ENCODE results near the gene PBX2. TPM values are rescaled to one million over a fixed set of nuclear protein-coding genes. Genes with fewer than 3 reads are reported as not detected.

The PBX2 gene
- total and polyA plus RNA-seq, 2 of the 4 experiments (the other 2 are of a cell fraction), result 17.7 to 56.8 TPM

DNA sequence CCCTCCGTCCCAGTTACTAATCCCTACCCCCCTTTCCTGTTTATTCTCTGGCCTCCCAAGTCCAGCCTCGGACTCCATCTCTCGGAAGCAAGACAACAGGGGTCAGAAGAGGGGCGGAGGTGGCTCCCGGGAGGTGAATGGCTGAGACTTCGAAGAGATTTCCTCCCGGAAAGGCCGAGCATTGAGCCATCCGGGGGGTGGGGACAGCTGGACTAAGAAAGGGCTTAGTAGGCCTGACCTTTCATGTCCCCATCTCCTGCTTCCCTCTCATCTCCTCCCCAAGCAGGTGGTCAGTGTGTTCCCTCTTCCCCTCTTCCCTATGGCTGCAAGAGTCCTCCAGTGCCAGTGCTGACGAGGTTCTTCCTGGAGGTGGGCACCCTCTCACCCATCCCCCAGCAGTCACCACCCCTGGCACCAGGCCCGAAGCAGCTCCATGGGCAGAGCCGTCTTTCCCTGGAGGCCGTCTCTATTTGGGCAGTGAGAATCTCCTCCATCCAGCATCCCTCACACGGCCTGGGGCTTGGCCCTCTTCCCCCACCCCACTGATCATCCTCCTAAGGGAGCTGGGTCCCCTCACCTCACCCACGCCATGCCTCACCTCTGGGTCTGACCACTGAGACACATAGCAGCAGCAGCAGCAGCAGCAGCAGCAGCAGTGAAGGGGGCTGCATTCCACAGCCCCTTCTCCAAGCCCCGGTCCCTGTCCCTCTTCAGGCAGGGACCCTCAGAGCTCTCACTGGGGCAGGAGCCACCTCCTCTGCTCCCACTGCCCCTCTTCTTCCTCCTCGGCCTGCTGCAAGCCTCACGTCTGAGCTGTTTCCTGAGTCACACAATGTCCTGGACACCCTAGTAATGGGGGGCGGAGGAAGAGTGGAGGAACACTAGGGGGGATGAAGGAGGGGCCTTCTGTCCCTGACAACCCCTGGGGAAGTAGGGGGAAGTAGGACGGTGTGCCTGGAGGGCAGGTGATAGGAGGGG lies 33.5 kb upstream of the PBX2 start, which contains the start of gene NOTCH4:
Gene NOTCH4 (minus strand): TSS at position 810 of the 978 bp plus-strand sequence. CDS start 139 bp downstream, at position 671.
- intact Hi-C loops (cut with micrococcal nuclease) (no loop called here), in situ Hi-C loops (cut with MboI; ENCODE audit: low sequenced_read_pairs) (no loop called here), dilution Hi-C loops (cut with HindIII; ENCODE audit: low sequenced_read_pairs, unreplicated experiment) (no loop called here)
- Histone ChIP-seq H3K27ac (ENCODE audit: insufficient read depth, low read length) (no peak within 1 kb of the TSS), H2BK120ac (ENCODE audit: low read depth, low read length) (no peak within 1 kb of the TSS), H2AK5ac (ENCODE audit: low read depth, low read length) (no peak within 1 kb of the TSS), H3K9ac (ENCODE audit: low read depth, low read length) (no peak within 1 kb of the TSS), H3K4me1 (ENCODE audit: control insufficient read depth, insufficient read depth, low read length) (no peaks in the 10 kb centered on the region), H2BK20ac (ENCODE audit: low read depth, low read length) (no peak within 1 kb of the TSS), H3K9me3 (ENCODE audit: control insufficient read depth, insufficient read depth, low read length) (no peaks in the 10 kb centered on the region), H3K18ac (ENCODE audit: low read depth, low read length) (no peak within 1 kb of the TSS), H4K20me1 (ENCODE audit: insufficient read depth, low read length) (no peaks in the 10 kb centered on the region), H3K23ac (ENCODE audit: low read depth, low read length) (no peak within 1 kb of the TSS), H2BK5ac (ENCODE audit: low read depth, low read length, poor library complexity, severe bottlenecking) (no peak within 1 kb of the TSS), H4K5ac (ENCODE audit: low read depth, low read length) (no peak within 1 kb of the TSS), H4K91ac (ENCODE audit: insufficient read depth, low read depth, low read length) (no peak within 1 kb of the TSS), H3K56ac (ENCODE audit: extremely low read depth, insufficient read depth, low read length) (no peak within 1 kb of the TSS), H3K36me3 (ENCODE audit: control insufficient read depth, insufficient read depth, low read length) (no peaks in the 10 kb centered on the region), H2BK15ac (ENCODE audit: low read depth, low read length) (no peak within 1 kb of the TSS), H2AFZ (replicated peaks; ENCODE audit: low read length, poor library complexity) (peak within 1 kb of the TSS; percentile 33), H3K9me1 (ENCODE audit: insufficient read depth, low read length) (no peaks in the 10 kb centered on the region), H3K79me1 (ENCODE audit: low read depth in 1 of 2, low read length in 2 of 2) (no peaks in the 10 kb centered on the region), H3K4me2 (ENCODE audit: low read depth, low read length) (no peak within 1 kb of the TSS), H3K27me3 (ENCODE audit: control insufficient read depth, insufficient read depth, low read length) (peaks cover 32% of the 10 kb centered on the region), H3K4me3 (ENCODE audit: insufficient read depth, low read depth, low read length) (no peak within 1 kb of the TSS), H3K14ac (replicated peaks; ENCODE audit: low read depth, low read length) (no peak within 1 kb of the TSS), H4K8ac (ENCODE audit: low read depth in 2 of 2, low read length in 2 of 2) (no peak within 1 kb of the TSS), H3K4ac (ENCODE audit: low read depth, low read length) (no peak within 1 kb of the TSS), H2AK9ac (replicated peaks; ENCODE audit: low read depth, low read length, poor library complexity) (no peak within 1 kb of the TSS)
- TF ChIP-seq FOS (IDR thresholded peaks at IDR 0.05; ENCODE audit: low read depth, low read length) (no peak), RAD21 (IDR thresholded peaks at IDR 0.05; ENCODE audit: low read length) (no peak), CHD1 (IDR thresholded peaks at IDR 0.05; ENCODE audit: low read depth, low read length) (no peak), MXI1 (IDR thresholded peaks at IDR 0.05; ENCODE audit: borderline replicate concordance, low read depth, low read length) (no peak), RFX5 (IDR thresholded peaks at IDR 0.05; ENCODE audit: low read depth, low read length) (no peak), BHLHE40 (IDR thresholded peaks at IDR 0.05; ENCODE audit: low read depth, low read length) (no peak), POLR2A (IDR thresholded peaks at IDR 0.05; ENCODE audit: low read depth, low read length) (no peak), CEBPB (IDR thresholded peaks at IDR 0.05; ENCODE audit: low read depth, low read length) (no peak)
- WGBS, 2 experiments (ENCODE audit: extremely low coverage in 2 of 2, insufficient read length in 1 of 2), result 32% methylated on average over 3 of the region's 20 CpGs; no CpG with 5 or more reads in 1 of the 2 experiments
- DNase-seq (no peak), ATAC-seq (ENCODE audit: low read depth) (no peak)
- CTCF ChIA-PET, result no interaction called here
- POLR2A ChIA-PET (ENCODE audit: unreplicated experiment), result no interaction called here
- BruUV-seq (replicated peaks), result no TSS peak
